Motor neuron (in vitro differentiated cells): Measurements from ENCODE around the gene TMEM266. TPM values are rescaled to one million over a fixed set of nuclear protein-coding genes. Genes with fewer than 3 reads are reported as not detected.

Experiments used
- ATAC-seq, 8 experiments: fragments of 200-7000 bp; cut with Tn5 transposase; replicated peaks in 6 of 8; 2 replicates each; pipeline ENCODE4 v1.8.0; 2021; ENCODE audit warnings: mild to moderate bottlenecking in 8 of 8, moderate library complexity in 8 of 8
- H3K27ac ChIP-seq, 2 donors: fragments of 250-450 bp; sonication (Bioruptor Pico); 2 replicates each; pipeline ENCODE4 v1.9.0; 2021; ENCODE audit warnings: antibody characterized with exemption in 2 of 2, mild to moderate bottlenecking in 2 of 2, moderate library complexity in 1 of 2
- H3K4me1 ChIP-seq, 2 donors: fragments of 250-450 bp; sonication (Bioruptor Pico); replicated peaks in 1 of 2; 2 replicates each; pipeline ENCODE4 v1.6.1; 2021; ENCODE audit warnings: antibody characterized with exemption in 2 of 2, mild to moderate bottlenecking in 2 of 2, moderate library complexity in 1 of 2
- H3K4me3 ChIP-seq, 5 donors: fragments of 250-450 bp; sonication (Bioruptor Pico); 2 replicates each; pipeline ENCODE4 v1.9.0; 2021; ENCODE audit warnings: antibody characterized with exemption in 5 of 5, mild to moderate bottlenecking in 5 of 5, moderate library complexity in 4 of 5
- WGBS, 10 experiments: fragments of 450-650 bp; shearing (Covaris generic); methylation state at CpG; one replicate each; pipeline ENCODE4 v1.0.0; 2022; 5-methylcytosine and 5-hydroxymethylcytosine counted together
- in situ Hi-C, 9 experiments: fragments of 400-800 bp; cut with MboI; loops; one replicate each; pipeline ENCODE4 v1.15.0; 2021; ENCODE audit warnings: low sequenced_read_pairs in 9 of 9, low pct_unique_long_range_greater_than_20kb in 2 of 9; ENCODE audit not compliant: unreplicated experiment in 9 of 9
- total RNA-seq, 8 experiments: library from RNA; unstranded; fragments of 300-600 nt; gene quantifications; 2 replicates each; pipeline versions ENCODE4 v1.2.3 to v1.2.4, GENCODE V29; 2022

The TMEM266 gene
- total RNA-seq, 8 experiments from 2014 or later, result 0.88 to 3.9 (median 2.1) TPM

- 25 to 88% (median 66%) methylated on average over 1 to 7 of the region's 10 CpGs; no CpG with 5 or more reads in 2 of the 10 experiments for WGBS, 10 experiments
- in situ Hi-C loops, result loop anchor here in 2 of 9 experiments (25.0 kb wide), 1 partner anchor 678 kb away; no protein-coding TSS in a partner anchor
- no peak overlapping the region for H3K4me3 ChIP-seq
- H3K4me1 ChIP-seq, result peaks cover 17% of the 10 kb centered on the region in 2 donors
- ATAC-seq, result peak; percentile 12 to 60 (median 33)
- H3K27ac ChIP-seq, result peak overlapping the region in 1 of 2 donors; percentile 8
Measured at GRCh38 chr15:76183930-76184649, 124.3 kb downstream of the TMEM266 start.

- ATAC-seq, result peak in 3 of 8 experiments; percentile 7 to 13 (median 10)
- in situ Hi-C loops, result loop anchor here in 2 of 9 experiments (25.0 kb wide), 1 partner anchor 678 kb away; no protein-coding TSS in a partner anchor
- Histone ChIP-seq H3K27ac (no peak overlapping the region), H3K4me1 (peaks cover 17% of the 10 kb centered on the region in 2 donors), H3K4me3 (no peak overlapping the region)
- WGBS, 10 experiments, result 80 to 97% (median 90%) methylated on average over 1 to 5 of the region's 13 CpGs; no CpG with 5 or more reads in 4 of the 10 experiments
Measured at GRCh38 chr15:76184650-76185035, 124.9 kb downstream of the TMEM266 start.

- in situ Hi-C loops, result loop anchor here in 2 of 9 experiments (25.0 kb wide), 1 partner anchor 677 kb away; no protein-coding TSS in a partner anchor
- Histone ChIP-seq H3K4me1 (peaks cover 24 to 25% of the 10 kb centered on the region in 2 donors), H3K4me3 (no peak overlapping the region), H3K27ac (no peak overlapping the region)
- peak in 3 of 8 experiments; percentile 24 to 84 (median 58) for ATAC-seq
- 6 to 93% (median 37%) methylated on average over 1 to 3 of the region's 3 CpGs; no CpG with 5 or more reads in 5 of the 10 experiments for WGBS, 10 experiments
Measured at GRCh38 chr15:76185716-76186115, 125.9 kb downstream of the TMEM266 start.

- in situ Hi-C loops, result loop anchor here in 2 of 9 experiments (25.0 kb wide), 1 partner anchor 675 kb away; no protein-coding TSS in a partner anchor
- ATAC-seq, result no peak
Measured at GRCh38 chr15:76187163-76187562, 127.4 kb downstream of the TMEM266 start.

GRCh38 chr15:76189106-76189505 is 129.3 kb downstream of the TMEM266 start:
- Histone ChIP-seq H3K4me1 (peaks cover 20 to 23% of the 10 kb centered on the region in 2 donors), H3K4me3 (no peak overlapping the region), H3K27ac (no peak overlapping the region)
- in situ Hi-C loops, result loop anchor here in 2 of 9 experiments (25.0 kb wide), 1 partner anchor 673 kb away; no protein-coding TSS in a partner anchor
- WGBS, 10 experiments, result 63 to 86% (median 81%) methylated on average over 1 to 2 of the region's 2 CpGs; no CpG with 5 or more reads in 6 of the 10 experiments
- ATAC-seq, result no peak

More at GRCh38 chr15:76187163-76187562, 127.4 kb downstream of the TMEM266 start:
- 0 to 41% methylated on average over 1 to 3 of the region's 4 CpGs; no CpG with 5 or more reads in 8 of the 10 experiments for WGBS, 10 experiments
- H3K4me3 ChIP-seq, result no peak overlapping the region
- H3K27ac ChIP-seq, result no peak overlapping the region
- H3K4me1 ChIP-seq, result peaks cover 24 to 27% of the 10 kb centered on the region in 2 donors

GRCh38 chr15:76190070-76190564 is 130.3 kb downstream of the TMEM266 start:
- H3K4me3 ChIP-seq, result no peak overlapping the region

GRCh38 chr15:76190751-76191538 is 131.2 kb downstream of the TMEM266 start:
- in situ Hi-C loops, result loop anchor here in 2 of 9 experiments (25.0 kb wide), 1 partner anchor 671 kb away; no protein-coding TSS in a partner anchor
- ATAC-seq, result peak; percentile 86 to 96 (median 94)
- 29 to 100% (median 48%) methylated on average over 2 to 17 of the region's 34 CpGs; no CpG with 5 or more reads in 1 of the 10 experiments for WGBS, 10 experiments
- Histone ChIP-seq H3K4me1 (peaks cover 16 to 24% of the 10 kb centered on the region in 2 donors), H3K4me3 (peak overlapping the region in 1 of 5 donors; percentile 9), H3K27ac (no peak overlapping the region)

More at GRCh38 chr15:76190070-76190564, 130.3 kb downstream of the TMEM266 start:
- 20 to 61% (median 51%) methylated on average over 1 to 5 of the region's 12 CpGs; no CpG with 5 or more reads in 5 of the 10 experiments for WGBS, 10 experiments
- peaks cover 12 to 19% of the 10 kb centered on the region in 2 donors for H3K4me1 ChIP-seq
- no peak overlapping the region for H3K27ac ChIP-seq
- in situ Hi-C loops, result loop anchor here in 2 of 9 experiments (25.0 kb wide), 1 partner anchor 672 kb away; no protein-coding TSS in a partner anchor
- peak in 6 of 8 experiments; percentile 5 to 45 (median 34) for ATAC-seq

- ATAC-seq, result no peak
- H3K27ac ChIP-seq, result no peak overlapping the region
- H3K4me3 ChIP-seq, result no peak overlapping the region
- 63 to 100% methylated on average over 2 to 8 of the region's 55 CpGs; no CpG with 5 or more reads in 8 of the 10 experiments for WGBS, 10 experiments
- in situ Hi-C loops, result loop anchor here in 2 of 9 experiments (25.0 kb wide), 1 partner anchor 671 kb away; no protein-coding TSS in a partner anchor
- H3K4me1 ChIP-seq, result peaks cover 23 to 32% of the 10 kb centered on the region in 2 donors
Measured at GRCh38 chr15:76191539-76192244, 131.9 kb downstream of the TMEM266 start.

- Histone ChIP-seq H3K27ac (no peak overlapping the region), H3K4me1 (peaks cover 24 to 26% of the 10 kb centered on the region in 2 donors), H3K4me3 (no peak overlapping the region)
- 80 to 100% (median 92%) methylated on average over 1 to 3 of the region's 8 CpGs; no CpG with 5 or more reads in 6 of the 10 experiments for WGBS, 10 experiments
- no peak for ATAC-seq
- in situ Hi-C loops, result loop anchor here in 2 of 9 experiments (25.0 kb wide), 1 partner anchor 670 kb away; no protein-coding TSS in a partner anchor
Measured at GRCh38 chr15:76192715-76193114, 132.9 kb downstream of the TMEM266 start.

GRCh38 chr15:76193934-76194333 is 134.1 kb downstream of the TMEM266 start:
- Histone ChIP-seq H3K4me1 (peaks cover 24 to 26% of the 10 kb centered on the region in 2 donors), H3K27ac (no peak overlapping the region), H3K4me3 (no peak overlapping the region)
- WGBS, 10 experiments, result 57 to 82% (median 63%) methylated on average over 1 to 6 of the region's 8 CpGs; no CpG with 5 or more reads in 4 of the 10 experiments
- no peak for ATAC-seq
- in situ Hi-C loops, result loop anchor here in 2 of 9 experiments (25.0 kb wide), 1 partner anchor 668 kb away; no protein-coding TSS in a partner anchor

GRCh38 chr15:76195506-76196268 is 135.9 kb downstream of the TMEM266 start:
- peak in 3 of 8 experiments; percentile 2 to 5 (median 5) for ATAC-seq
- Histone ChIP-seq H3K4me3 (no peak overlapping the region), H3K27ac (peak overlapping the region in 1 of 2 donors; percentile 50), H3K4me1 (peaks cover 16 to 18% of the 10 kb centered on the region in 2 donors)
- in situ Hi-C loops, result loop anchor here in 2 of 9 experiments (25.0 kb wide), 1 partner anchor 667 kb away; no protein-coding TSS in a partner anchor
- 84 to 92% (median 90%) methylated on average over 2 to 3 of the region's 7 CpGs; no CpG with 5 or more reads in 6 of the 10 experiments for WGBS, 10 experiments
